ENCODE measurements around the gene PAX7.

GRCh38 chr1:18635070-18635577, 4.5 kb downstream of the PAX7 start:
- TF ChIP-seq POLR2A (IDR thresholded peaks at IDR 0.05; ENCODE audit: low read length) (no peak), NPAS2 (CRISPR knock-in tag; IDR thresholded peaks at IDR 0.05; ENCODE audit: borderline replicate concordance) (no peak), JUNB (IDR thresholded peaks at IDR 0.05) (no peak), SMC3 (IDR thresholded peaks at IDR 0.05) (no peak), CHD2 (IDR thresholded peaks at IDR 0.05; ENCODE audit: low read length, partially characterized antibody) (no peak), MYC (IDR thresholded peaks at IDR 0.05; ENCODE audit: borderline replicate concordance, low read length) (no peak)
- TF ChIP-seq, protein P1, sequence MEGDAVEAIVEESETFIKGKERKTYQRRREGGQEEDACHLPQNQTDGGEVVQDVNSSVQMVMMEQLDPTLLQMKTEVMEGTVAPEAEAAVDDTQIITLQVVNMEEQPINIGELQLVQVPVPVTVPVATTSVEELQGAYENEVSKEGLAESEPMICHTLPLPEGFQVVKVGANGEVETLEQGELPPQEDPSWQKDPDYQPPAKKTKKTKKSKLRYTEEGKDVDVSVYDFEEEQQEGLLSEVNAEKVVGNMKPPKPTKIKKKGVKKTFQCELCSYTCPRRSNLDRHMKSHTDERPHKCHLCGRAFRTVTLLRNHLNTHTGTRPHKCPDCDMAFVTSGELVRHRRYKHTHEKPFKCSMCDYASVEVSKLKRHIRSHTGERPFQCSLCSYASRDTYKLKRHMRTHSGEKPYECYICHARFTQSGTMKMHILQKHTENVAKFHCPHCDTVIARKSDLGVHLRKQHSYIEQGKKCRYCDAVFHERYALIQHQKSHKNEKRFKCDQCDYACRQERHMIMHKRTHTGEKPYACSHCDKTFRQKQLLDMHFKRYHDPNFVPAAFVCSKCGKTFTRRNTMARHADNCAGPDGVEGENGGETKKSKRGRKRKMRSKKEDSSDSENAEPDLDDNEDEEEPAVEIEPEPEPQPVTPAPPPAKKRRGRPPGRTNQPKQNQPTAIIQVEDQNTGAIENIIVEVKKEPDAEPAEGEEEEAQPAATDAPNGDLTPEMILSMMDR (IDR thresholded peaks at IDR 0.05), result no peak
- TF ChIP-seq, protein P2, sequence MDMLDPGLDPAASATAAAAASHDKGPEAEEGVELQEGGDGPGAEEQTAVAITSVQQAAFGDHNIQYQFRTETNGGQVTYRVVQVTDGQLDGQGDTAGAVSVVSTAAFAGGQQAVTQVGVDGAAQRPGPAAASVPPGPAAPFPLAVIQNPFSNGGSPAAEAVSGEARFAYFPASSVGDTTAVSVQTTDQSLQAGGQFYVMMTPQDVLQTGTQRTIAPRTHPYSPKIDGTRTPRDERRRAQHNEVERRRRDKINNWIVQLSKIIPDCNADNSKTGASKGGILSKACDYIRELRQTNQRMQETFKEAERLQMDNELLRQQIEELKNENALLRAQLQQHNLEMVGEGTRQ (IDR thresholded peaks at IDR 0.05), result no peak
